Gastrocnemius medialis (tissue), 4 donors: ENCODE results near the gene ELF2. TPM values are rescaled to one million over a fixed set of nuclear protein-coding genes. Genes with fewer than 3 reads are reported as not detected.
A peak's percentile ranks its signal among the peaks of the same experiment; 100 is the strongest.

Source experiments
- ATAC-seq, 2 donors: fragments of 150-250 bp; one replicate each; pipeline ENCODE4 v1.9.1; 2016
- DNase-seq, 2 donors: peaks; one replicate each; pipeline ENCODE4 v3.0.0-alpha.2; 2019
- H3K27ac ChIP-seq, 4 donors: fragments of 200-600 bp; sonication (generic); 1 replicate in 1 of 4; 2 replicates in 3 of 4; pipeline ENCODE4 v1.5.1; 2016 to 2018; ENCODE audit warnings: mild to moderate bottlenecking in 2 of 4, moderate library complexity in 1 of 4
- H3K27me3 ChIP-seq, 3 donors: fragments of 200-600 bp; sonication (generic) in 2 of 3; 1 replicate in 1 of 3; 2 replicates in 2 of 3; pipeline versions ENCODE4 v1.5.1 to v1.6.0; 2016 to 2019; ENCODE audit warnings: mild to moderate bottlenecking in 1 of 3, moderate library complexity in 1 of 3
- H3K36me3 ChIP-seq, 2 donors: fragments of 200-600 bp; sonication (generic) in 1 of 2; one replicate each; pipeline ENCODE4 v1.5.1; 2017 to 2018
- H3K4me1 ChIP-seq, 2 donors: fragments of 200-600 bp; sonication (generic) in 1 of 2; one replicate each; pipeline ENCODE4 v1.5.1; 2016 to 2017; ENCODE audit warnings: mild to moderate bottlenecking in 2 of 2
- H3K4me3 ChIP-seq, 4 donors: fragments of 200-600 bp; sonication (generic) in 3 of 4; 1 replicate in 1 of 4; 2 replicates in 3 of 4; pipeline ENCODE4 v1.5.1; 2016 to 2019; ENCODE audit warnings: mild to moderate bottlenecking in 2 of 4
- H3K9me3 ChIP-seq, 3 donors: fragments of 200-600 bp; sonication (generic) in 2 of 3; 1 replicate in 1 of 3; 2 replicates in 2 of 3; pipeline ENCODE4 v1.5.1; 2016 to 2019
- POLR2A ChIP-seq, 2 donors: fragments of 450-650 bp; IDR thresholded peaks; one replicate each; pipeline ENCODE4 v1.6.1; 2017; ENCODE audit warnings: antibody characterized with exemption in 2 of 2, mild to moderate bottlenecking in 2 of 2, moderate library complexity in 2 of 2
- in situ Hi-C, 4 donors: fragments of 200-750 bp; cut with MboI; loops; one replicate each; pipeline versions ENCODE4 v1.15.0 to v1.8.0; 2017; ENCODE audit warnings: low sequenced_read_pairs in 4 of 4
- intact Hi-C: fragments of 100-400 bp; cut with DNase I; formaldehyde crosslinking; loops from one replicate; pipeline ENCODE4 v1.15.1; 2023; ENCODE audit warnings: low total_unique reads
- total RNA-seq, 4 donors: library from RNA; depleted of rRNA; stranded (reverse); fragments of >200 nt; gene quantifications; one replicate each; pipeline versions ENCODE4 v1.1.0 to v1.2.3, GENCODE V29; 2016
- TF ChIP-seq, protein P1 (sequence below), 5 experiments: fragments of 450-650 bp in 3 of 5; fragments of 200-600 bp in 2 of 5; sonication (generic) in 2 of 5; IDR thresholded peaks in 4 of 5; conservative IDR thresholded peaks in 1 of 5; 1 replicate in 4 of 5; 2 replicates in 1 of 5; pipeline ENCODE4 v1.5.1; 2016 to 2019; ENCODE audit warnings: antibody characterized with exemption in 5 of 5, mild to moderate bottlenecking in 3 of 5, moderate library complexity in 3 of 5

Gene ELF2
- total RNA-seq, 4 donors from 2014 or later: 22.1 to 41.4 (median 29.7) TPM

DNA sequence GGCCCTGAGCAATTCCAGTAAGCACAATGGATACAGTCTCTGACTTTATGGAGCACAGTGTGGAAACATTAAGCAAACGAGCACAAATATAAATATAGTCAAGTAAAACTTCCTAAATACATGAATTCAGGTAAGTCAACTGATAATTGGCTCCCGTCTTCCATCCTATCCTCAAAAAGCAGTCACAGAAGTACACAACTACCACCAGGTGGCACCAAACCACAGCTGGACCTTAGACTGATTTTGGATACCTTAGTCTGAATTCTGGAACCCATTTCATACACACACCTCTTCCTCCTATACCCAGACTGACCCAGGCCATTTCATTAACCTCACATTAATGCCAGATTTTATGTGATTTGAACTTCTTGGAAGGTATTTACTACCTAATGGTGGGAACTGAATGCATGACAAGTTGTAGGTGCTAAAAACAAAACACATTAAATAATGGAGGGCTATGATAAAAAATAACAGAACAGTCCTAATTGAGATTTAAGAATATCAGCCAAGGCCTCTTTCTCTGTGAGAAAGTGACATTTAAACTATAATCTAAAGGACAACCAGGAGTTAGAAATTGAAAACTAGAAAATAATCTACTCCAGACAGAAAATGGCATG is 77.5 kb downstream of the ELF2 start:
- ATAC-seq (peak; percentile 85 to 89), DNase-seq (peak; percentile 39 to 62)
- Histone ChIP-seq H3K27ac (no peak overlapping the region), H3K4me3 (no peak overlapping the region), H3K36me3 (no peaks in the 10 kb centered on the region), H3K9me3 (no peaks in the 10 kb centered on the region), H3K4me1 (peaks cover 17 to 21% of the 10 kb centered on the region in 2 donors), H3K27me3 (no peaks in the 10 kb centered on the region)
- intact Hi-C loops: loop anchor here (1.0 to 2.0 kb wide), 3 partner anchors 68 to 196 kb away; partner anchors contain the start of gene ELF2
- in situ Hi-C loops: loop anchor here in 2 of 4 donors (5.0 kb wide), 2 partner anchors 68 to 198 kb away; no protein-coding TSS in a partner anchor
- TF ChIP-seq, protein P1, sequence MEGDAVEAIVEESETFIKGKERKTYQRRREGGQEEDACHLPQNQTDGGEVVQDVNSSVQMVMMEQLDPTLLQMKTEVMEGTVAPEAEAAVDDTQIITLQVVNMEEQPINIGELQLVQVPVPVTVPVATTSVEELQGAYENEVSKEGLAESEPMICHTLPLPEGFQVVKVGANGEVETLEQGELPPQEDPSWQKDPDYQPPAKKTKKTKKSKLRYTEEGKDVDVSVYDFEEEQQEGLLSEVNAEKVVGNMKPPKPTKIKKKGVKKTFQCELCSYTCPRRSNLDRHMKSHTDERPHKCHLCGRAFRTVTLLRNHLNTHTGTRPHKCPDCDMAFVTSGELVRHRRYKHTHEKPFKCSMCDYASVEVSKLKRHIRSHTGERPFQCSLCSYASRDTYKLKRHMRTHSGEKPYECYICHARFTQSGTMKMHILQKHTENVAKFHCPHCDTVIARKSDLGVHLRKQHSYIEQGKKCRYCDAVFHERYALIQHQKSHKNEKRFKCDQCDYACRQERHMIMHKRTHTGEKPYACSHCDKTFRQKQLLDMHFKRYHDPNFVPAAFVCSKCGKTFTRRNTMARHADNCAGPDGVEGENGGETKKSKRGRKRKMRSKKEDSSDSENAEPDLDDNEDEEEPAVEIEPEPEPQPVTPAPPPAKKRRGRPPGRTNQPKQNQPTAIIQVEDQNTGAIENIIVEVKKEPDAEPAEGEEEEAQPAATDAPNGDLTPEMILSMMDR (IDR thresholded peaks at IDR 0.05 in 4 of 5, conservative IDR thresholded peaks at IDR 0.05 in 1 of 5): peak; percentile 71 to 89 (median 81)
- no peak for TF ChIP-seq POLR2A (IDR thresholded peaks at IDR 0.05)

DNA sequence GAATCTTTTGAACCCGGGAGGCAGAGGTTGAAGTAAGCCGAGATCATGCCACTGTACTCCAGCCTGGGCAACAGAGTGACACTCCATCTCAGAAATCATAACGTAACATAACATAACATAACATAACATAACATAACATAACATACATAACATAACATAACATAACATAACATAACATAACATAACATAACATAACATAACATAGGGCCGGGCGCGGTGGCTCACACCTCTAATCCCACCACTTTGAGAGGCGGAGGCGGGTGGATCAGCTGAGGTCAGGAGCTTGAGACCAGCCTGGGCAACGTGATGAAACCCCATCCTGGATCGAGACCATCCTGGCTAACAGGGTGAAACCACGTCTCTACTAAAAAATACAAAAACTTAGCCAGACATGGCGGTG is 84.7 kb downstream of the ELF2 start:
- Histone ChIP-seq H3K27ac (no peak overlapping the region), H3K4me1 (peaks cover 0 to 5% of the 10 kb centered on the region in 2 donors), H3K4me3 (no peak overlapping the region), H3K9me3 (no peaks in the 10 kb centered on the region), H3K36me3 (no peaks in the 10 kb centered on the region), H3K27me3 (no peaks in the 10 kb centered on the region)
- in situ Hi-C loops (no loop called here), intact Hi-C loops (no loop called here)
- DNase-seq (no peak), ATAC-seq (no peak)
- no peak for TF ChIP-seq POLR2A (IDR thresholded peaks at IDR 0.05)
- TF ChIP-seq, protein P1 (IDR thresholded peaks at IDR 0.05 in 4 of 5, conservative IDR thresholded peaks at IDR 0.05 in 1 of 5): no peak

DNA sequence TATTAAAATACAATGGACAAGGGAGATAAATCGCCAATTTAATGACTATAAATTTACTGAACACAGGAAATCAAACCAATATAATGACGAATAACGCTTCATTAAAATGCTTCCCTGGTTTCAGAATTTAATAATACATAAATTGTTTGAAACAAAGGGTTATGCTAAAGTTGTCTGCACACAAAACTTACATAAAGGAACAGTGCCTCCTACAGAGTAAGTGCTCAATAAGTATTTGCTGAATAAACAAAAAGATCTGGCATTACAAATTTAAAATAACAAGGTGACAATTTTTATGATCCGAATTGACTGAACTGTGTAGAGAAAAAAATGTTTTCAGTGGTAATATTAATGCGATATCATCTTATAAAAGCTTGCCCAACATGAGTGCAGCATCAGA is 91.9 kb downstream of the ELF2 start:
- Histone ChIP-seq H3K27ac (peak overlapping the region; percentile 92 to 98 (median 92)), H3K27me3 (no peaks in the 10 kb centered on the region), H3K4me1 (peaks cover 29 to 33% of the 10 kb centered on the region in 2 donors), H3K9me3 (no peaks in the 10 kb centered on the region), H3K36me3 (no peaks in the 10 kb centered on the region), H3K4me3 (peak overlapping the region; percentile 65 to 90 (median 70))
- in situ Hi-C loops (loop anchor here in 3 of 4 donors (5.0 to 10.0 kb wide), 3 partner anchors 50 to 212 kb away; no protein-coding TSS in a partner anchor), intact Hi-C loops (loop anchor here (10.0 kb wide), 1 partner anchor 370 kb away; the partner anchor contains the start of gene RAB33B)
- ATAC-seq: no peak
- no peak for DNase-seq
- no peak for TF ChIP-seq POLR2A (IDR thresholded peaks at IDR 0.05)
- TF ChIP-seq, protein P1 (IDR thresholded peaks at IDR 0.05 in 4 of 5, conservative IDR thresholded peaks at IDR 0.05 in 1 of 5): no peak

DNA sequence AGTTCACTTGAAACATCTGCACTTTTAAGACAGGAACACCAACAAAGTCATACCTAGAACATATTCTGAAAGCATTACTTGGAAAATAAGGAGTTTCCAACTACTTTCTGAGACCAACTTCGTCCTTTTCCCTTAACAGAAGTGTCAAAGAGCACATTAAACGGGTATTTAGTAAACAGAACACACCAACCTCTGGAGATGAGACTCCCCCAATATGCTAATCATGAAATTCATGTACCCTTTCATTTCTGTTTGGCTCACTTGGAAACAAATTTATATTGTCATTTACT is 92.3 kb downstream of the ELF2 start:
- no peak for ATAC-seq
- H3K36me3 ChIP-seq: no peaks in the 10 kb centered on the region
- peak overlapping the region; percentile 92 to 98 (median 92) for H3K27ac ChIP-seq
- H3K27me3 ChIP-seq: no peaks in the 10 kb centered on the region
- in situ Hi-C loops (loop anchor here in 3 of 4 donors (5.0 to 10.0 kb wide), 3 partner anchors 50 to 213 kb away; no protein-coding TSS in a partner anchor), intact Hi-C loops (loop anchor here (10.0 kb wide), 1 partner anchor 370 kb away; the partner anchor contains the start of gene RAB33B)
- H3K4me1 ChIP-seq: peaks cover 33 to 36% of the 10 kb centered on the region in 2 donors
- H3K9me3 ChIP-seq: no peaks in the 10 kb centered on the region
- TF ChIP-seq, protein P1 (IDR thresholded peaks at IDR 0.05 in 4 of 5, conservative IDR thresholded peaks at IDR 0.05 in 1 of 5): no peak
- TF ChIP-seq POLR2A (IDR thresholded peaks at IDR 0.05): no peak
- no peak for DNase-seq
- H3K4me3 ChIP-seq: peak overlapping the region; percentile 65 to 90 (median 70)
